Mesenteric fat pad (tissue), 1 donor: Measurements from ENCODE around the gene DDX54. TPM values are rescaled to one million over a fixed set of nuclear protein-coding genes. Genes with fewer than 3 reads are reported as not detected.
"Not testable (repeated sequence)": the region's sequence is repeated elsewhere in the genome, so short reads cannot be mapped to it uniquely, and the experiment has no call there.

ENCODE experiments used
- DNase-seq: peaks from one replicate; pipeline ENCODE4 v3.0.0-alpha.2; 2020; ENCODE audit warnings: low spot score
- total RNA-seq: library from RNA; stranded (reverse); fragmentation: NEBNext Ultra II Directional; extraction: Animal tissue kit (Norgen Biotek cat#: 25700); gene quantifications from one replicate; pipeline ENCODE4 v1.2.1, GENCODE V29; 2021
- donor health status: DM: yes; HTN: yes; CAD: no.

DDX54 gene
- total RNA-seq, 1 donor from 2014 or later = 46.3 TPM

GRCh38 chr12:113129664-113130456 is 55.4 kb downstream of the DDX54 start:
- no peak for DNase-seq

- DNase-seq = no peak
These were observed 56.2 kb downstream of the DDX54 start for GRCh38 chr12:113128802-113129663.

GRCh38 chr12:113127791-113128199 is 57.5 kb downstream of the DDX54 start:
- DNase-seq = no peak

GRCh38 chr12:113120670-113121370 is 64.5 kb downstream of the DDX54 start:
- DNase-seq = no peak

GRCh38 chr12:113119980-113120669 is 65.2 kb downstream of the DDX54 start:
- no peak for DNase-seq

GRCh38 chr12:113118142-113118541 is 67.1 kb downstream of the DDX54 start:
- no peak for DNase-seq

GRCh38 chr12:113117684-113118083 is 67.6 kb downstream of the DDX54 start:
- DNase-seq = not testable (repeated sequence)

- DNase-seq = no peak
These were observed 68.4 kb downstream of the DDX54 start for GRCh38 chr12:113116875-113117274.

GRCh38 chr12:113115455-113116126 is 69.7 kb downstream of the DDX54 start:
- no peak for DNase-seq

GRCh38 chr12:113114447-113115178 is 70.7 kb downstream of the DDX54 start:
- no peak for DNase-seq

GRCh38 chr12:113113397-113113796 is 71.9 kb downstream of the DDX54 start:
- DNase-seq = no peak

- no peak for DNase-seq
These were observed 73.0 kb downstream of the DDX54 start for GRCh38 chr12:113112043-113112899.

GRCh38 chr12:113111247-113111646 is 74.0 kb downstream of the DDX54 start:
- DNase-seq = no peak

GRCh38 chr12:113109872-113110599 is 75.2 kb downstream of the DDX54 start:
- DNase-seq = no peak

- DNase-seq = no peak
These were observed 75.9 kb downstream of the DDX54 start for GRCh38 chr12:113109360-113109759.

- DNase-seq = no peak
These were observed 77.0 kb downstream of the DDX54 start for GRCh38 chr12:113108308-113108707.
